Peyer's patch (tissue), 4 donors: Measurements from ENCODE around the gene NRROS.

Experiments used
- POLR2A ChIP-seq, 2 donors: fragments of 450-650 bp; IDR thresholded peaks; one replicate each; pipeline ENCODE4 v1.5.1; 2017; ENCODE audit warnings: antibody characterized with exemption in 2 of 2, mild to moderate bottlenecking in 2 of 2, moderate library complexity in 2 of 2
- TF ChIP-seq, protein P1 (sequence below), 6 experiments: fragments of 450-650 bp in 4 of 6; fragments of 200-600 bp in 2 of 6; sonication (generic) in 1 of 6; IDR thresholded peaks; one replicate each; pipeline ENCODE4 v1.5.1; 2017 to 2019; ENCODE audit warnings: antibody characterized with exemption in 6 of 6, mild to moderate bottlenecking in 3 of 6, moderate library complexity in 1 of 6

DNA sequence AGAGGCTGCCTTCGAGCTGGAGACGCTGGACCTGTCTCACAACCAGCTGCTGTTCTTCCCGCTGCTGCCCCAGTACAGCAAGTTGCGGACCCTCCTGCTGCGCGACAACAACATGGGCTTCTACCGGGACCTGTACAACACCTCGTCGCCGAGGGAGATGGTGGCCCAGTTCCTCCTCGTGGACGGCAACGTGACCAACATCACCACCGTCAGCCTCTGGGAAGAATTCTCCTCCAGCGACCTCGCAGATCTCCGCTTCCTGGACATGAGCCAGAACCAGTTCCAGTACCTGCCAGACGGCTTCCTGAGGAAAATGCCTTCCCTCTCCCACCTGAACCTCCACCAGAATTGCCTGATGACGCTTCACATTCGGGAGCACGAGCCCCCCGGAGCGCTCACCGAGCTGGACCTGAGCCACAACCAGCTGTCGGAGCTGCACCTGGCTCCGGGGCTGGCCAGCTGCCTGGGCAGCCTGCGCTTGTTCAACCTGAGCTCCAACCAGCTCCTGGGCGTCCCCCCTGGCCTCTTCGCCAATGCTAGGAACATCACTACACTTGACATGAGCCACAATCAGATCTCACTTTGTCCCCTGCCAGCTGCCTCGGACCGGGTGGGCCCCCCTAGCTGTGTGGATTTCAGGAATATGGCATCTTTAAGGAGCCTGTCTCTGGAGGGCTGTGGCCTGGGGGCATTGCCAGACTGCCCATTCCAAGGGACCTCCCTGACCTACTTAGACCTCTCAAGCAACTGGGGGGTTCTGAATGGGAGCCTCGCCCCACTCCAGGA lies 21.1 kb downstream of the NRROS start:
- TF ChIP-seq, protein P1, sequence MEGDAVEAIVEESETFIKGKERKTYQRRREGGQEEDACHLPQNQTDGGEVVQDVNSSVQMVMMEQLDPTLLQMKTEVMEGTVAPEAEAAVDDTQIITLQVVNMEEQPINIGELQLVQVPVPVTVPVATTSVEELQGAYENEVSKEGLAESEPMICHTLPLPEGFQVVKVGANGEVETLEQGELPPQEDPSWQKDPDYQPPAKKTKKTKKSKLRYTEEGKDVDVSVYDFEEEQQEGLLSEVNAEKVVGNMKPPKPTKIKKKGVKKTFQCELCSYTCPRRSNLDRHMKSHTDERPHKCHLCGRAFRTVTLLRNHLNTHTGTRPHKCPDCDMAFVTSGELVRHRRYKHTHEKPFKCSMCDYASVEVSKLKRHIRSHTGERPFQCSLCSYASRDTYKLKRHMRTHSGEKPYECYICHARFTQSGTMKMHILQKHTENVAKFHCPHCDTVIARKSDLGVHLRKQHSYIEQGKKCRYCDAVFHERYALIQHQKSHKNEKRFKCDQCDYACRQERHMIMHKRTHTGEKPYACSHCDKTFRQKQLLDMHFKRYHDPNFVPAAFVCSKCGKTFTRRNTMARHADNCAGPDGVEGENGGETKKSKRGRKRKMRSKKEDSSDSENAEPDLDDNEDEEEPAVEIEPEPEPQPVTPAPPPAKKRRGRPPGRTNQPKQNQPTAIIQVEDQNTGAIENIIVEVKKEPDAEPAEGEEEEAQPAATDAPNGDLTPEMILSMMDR (IDR thresholded peaks at IDR 0.05): no peak
- no peak for TF ChIP-seq POLR2A (IDR thresholded peaks at IDR 0.05)
